Effector CD4-positive, alpha-beta T cell (primary cell): ENCODE results near the gene TM4SF5. TPM values are rescaled to one million over a fixed set of nuclear protein-coding genes. Genes with fewer than 3 reads are reported as not detected.
A peak's percentile ranks its signal among the peaks of the same experiment; 100 is the strongest.

Experiments
- DNase-seq: peaks from one replicate; pipeline ENCODE4 v3.0.0-alpha.2; 2020
- total RNA-seq: gene quantifications from one replicate; lab custom pipeline; 2026; lab: John Stamatoyannopoulos, UW

TM4SF5 gene
- total RNA-seq: not detected

- no peak for DNase-seq
Measured at GRCh38 chr17:4771519-4772234, at the start of gene TM4SF5. TSS of gene TM4SF5 (plus strand) at chr17:4771886. CDS start at chr17:4771923, 37 bp downstream.

GRCh38 chr17:4722678-4723240, 48.9 kb upstream of the TM4SF5 start:
- DNase-seq: no peak

GRCh38 chr17:4724650-4725049, 47.0 kb upstream of the TM4SF5 start:
- DNase-seq: no peak

GRCh38 chr17:4725646-4726310, 45.9 kb upstream of the TM4SF5 start:
- no peak for DNase-seq

GRCh38 chr17:4728124-4728523, 43.6 kb upstream of the TM4SF5 start:
- DNase-seq: no peak

GRCh38 chr17:4733073-4733531, 38.6 kb upstream of the TM4SF5 start:
- DNase-seq: no peak

- no peak for DNase-seq
Measured at GRCh38 chr17:4734857-4735475, 36.7 kb upstream of the TM4SF5 start.

- DNase-seq: no peak
Measured at GRCh38 chr17:4735876-4736651, 35.6 kb upstream of the TM4SF5 start.

GRCh38 chr17:4738136-4739121, 33.3 kb upstream of the TM4SF5 start:
- DNase-seq: peak; percentile 20

- peak; percentile 59 for DNase-seq
Measured at GRCh38 chr17:4739122-4740024, 32.3 kb upstream of the TM4SF5 start, which contains the start of the genes CXCL16 and ZMYND15. TSS of gene CXCL16 (minus strand) at chr17:4739928. CDS start at chr17:4739339, 589 bp downstream. TSS of gene ZMYND15 (plus strand) at chr17:4739833. CDS start at chr17:4740549, 716 bp downstream.

GRCh38 chr17:4740025-4740351, 31.7 kb upstream of the TM4SF5 start:
- no peak for DNase-seq

GRCh38 chr17:4740584-4740983, 31.1 kb upstream of the TM4SF5 start:
- DNase-seq: no peak

GRCh38 chr17:4741544-4741943, 30.1 kb upstream of the TM4SF5 start:
- DNase-seq: no peak

GRCh38 chr17:4742133-4742532, 29.6 kb upstream of the TM4SF5 start:
- no peak for DNase-seq

GRCh38 chr17:4742629-4743028, 29.1 kb upstream of the TM4SF5 start:
- no peak for DNase-seq

- DNase-seq: no peak
Measured at GRCh38 chr17:4743216-4743615, 28.5 kb upstream of the TM4SF5 start.

GRCh38 chr17:4743898-4744297, 27.8 kb upstream of the TM4SF5 start:
- no peak for DNase-seq

GRCh38 chr17:4744999-4745969, 26.4 kb upstream of the TM4SF5 start:
- no peak for DNase-seq

- DNase-seq: no peak
Measured at GRCh38 chr17:4747847-4748246, 23.8 kb upstream of the TM4SF5 start.
